GM21515 (cell line): ENCODE measurements around the gene CRB2.
"Not testable (repeated sequence)": the region's sequence is repeated elsewhere in the genome, so short reads cannot be mapped to it uniquely, and the experiment has no call there.

Experiments used
- ATAC-seq: cut with Tn5 transposase; IDR thresholded peaks from one replicate; pipeline ENCODE4 v1.9.1; 2021; ENCODE audit not compliant: unreplicated experiment

CRB2 gene

DNA sequence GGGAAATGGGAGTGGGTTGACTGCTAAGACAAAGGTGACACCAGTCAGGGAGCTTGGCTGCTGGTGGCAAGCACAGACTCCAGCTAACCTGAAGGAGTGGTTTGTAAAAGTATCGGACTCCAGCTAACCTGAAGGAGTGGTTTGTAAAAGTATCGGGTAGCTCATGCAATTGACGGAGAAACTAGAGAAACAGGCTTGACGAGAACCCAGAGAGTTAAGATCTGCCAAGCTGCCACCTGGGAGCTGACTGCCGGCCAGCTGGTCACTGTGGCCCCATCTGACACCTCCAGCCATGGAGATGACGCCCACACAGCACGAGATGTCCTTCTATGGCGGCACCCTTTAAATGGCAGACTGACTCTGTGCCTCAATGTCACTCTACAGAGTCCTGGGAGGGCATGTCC is 28.3 kb upstream of the CRB2 start:
- ATAC-seq: no peak

DNA sequence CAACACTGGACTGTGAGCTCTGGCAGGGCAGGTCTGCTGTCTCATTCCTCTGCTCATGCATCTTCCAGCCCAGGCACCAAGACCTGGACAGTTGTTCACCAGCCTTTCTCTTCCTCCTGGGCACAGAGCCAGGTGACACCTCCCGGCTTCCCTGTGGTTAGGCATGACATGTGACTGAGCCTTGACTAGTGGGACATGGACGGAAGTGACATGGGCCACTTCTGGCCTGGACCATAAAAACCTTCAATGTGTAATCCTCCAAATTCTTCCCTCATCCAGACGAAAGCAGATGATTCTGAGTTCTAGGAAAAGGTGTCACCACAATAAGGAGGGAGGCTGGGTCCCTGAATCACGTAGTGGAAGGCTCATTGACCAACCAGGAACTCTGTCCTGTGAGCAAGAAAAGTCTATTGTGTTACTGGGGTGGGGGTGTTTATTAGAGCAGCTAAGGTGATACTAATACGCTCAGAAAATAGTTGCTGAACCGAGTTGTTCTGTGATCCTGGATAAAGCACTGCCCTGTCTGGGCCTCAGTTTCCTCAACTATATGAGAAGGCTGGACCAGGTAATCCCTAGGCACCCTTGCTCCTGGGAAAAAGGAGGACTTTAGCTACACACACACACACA is 26.6 kb upstream of the CRB2 start:
- ATAC-seq: no peak

DNA sequence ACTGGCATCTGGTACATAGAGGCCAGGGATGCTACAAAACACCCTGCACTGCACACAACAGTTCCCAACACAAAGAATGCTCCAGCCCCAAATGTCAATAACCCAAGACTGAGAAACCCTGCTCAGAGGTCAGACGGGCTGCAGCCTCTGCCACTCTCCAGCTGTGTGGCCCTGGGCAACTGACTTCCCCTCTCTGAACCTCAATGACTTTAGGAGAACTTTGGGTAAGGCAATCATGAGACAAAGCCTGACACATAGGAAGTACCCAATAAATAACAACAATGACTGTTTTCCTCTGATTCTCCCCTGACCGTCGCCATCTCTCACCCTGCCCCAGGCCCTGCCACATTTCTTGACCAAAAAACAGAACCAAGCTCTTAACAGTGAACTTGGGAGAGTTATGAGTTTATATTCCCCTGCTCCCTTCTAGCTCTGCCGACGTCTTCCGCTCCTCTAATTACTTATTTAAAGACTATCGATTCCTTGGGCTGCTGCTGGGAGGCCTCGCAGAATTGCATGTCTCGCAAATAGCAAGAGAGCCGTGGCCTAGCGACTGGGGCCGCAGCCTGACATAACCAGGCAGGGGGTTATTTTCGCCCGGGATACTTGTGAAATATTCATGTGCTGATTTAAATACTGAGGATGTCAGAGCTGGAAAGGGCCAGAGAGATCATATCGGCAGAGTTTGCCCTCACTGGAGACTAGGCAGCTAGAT is 24.5 kb upstream of the CRB2 start:
- no peak for ATAC-seq

DNA sequence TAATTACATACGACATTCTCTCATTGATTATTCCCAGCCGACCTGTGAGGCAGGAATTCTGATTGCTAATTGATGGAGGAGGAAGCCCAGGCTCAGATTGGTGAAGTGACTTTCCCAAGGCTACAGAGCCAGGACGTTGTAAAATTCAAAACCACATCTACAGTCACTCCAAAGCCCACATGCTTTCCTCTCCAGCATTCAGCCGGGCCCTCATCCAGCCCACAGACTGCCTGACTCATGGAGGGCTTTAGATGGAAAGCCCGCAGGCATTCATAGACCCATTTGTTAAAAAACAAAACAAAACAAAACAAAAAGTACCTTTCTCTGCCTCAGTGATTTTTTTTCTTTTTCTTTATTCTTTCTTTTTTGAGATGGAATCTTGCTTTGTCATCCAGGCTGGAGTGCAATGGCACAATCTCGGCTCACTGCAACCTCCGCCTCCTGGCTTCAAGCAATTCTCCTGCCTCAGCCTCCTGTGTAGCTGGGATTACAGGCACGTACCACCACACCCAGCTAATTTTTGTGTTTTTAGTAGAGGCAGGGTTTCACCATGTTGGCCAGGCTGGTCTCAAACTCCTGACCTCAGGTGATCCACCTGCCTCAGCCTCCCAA is 22.8 kb upstream of the CRB2 start:
- not testable (repeated sequence) for ATAC-seq

DNA sequence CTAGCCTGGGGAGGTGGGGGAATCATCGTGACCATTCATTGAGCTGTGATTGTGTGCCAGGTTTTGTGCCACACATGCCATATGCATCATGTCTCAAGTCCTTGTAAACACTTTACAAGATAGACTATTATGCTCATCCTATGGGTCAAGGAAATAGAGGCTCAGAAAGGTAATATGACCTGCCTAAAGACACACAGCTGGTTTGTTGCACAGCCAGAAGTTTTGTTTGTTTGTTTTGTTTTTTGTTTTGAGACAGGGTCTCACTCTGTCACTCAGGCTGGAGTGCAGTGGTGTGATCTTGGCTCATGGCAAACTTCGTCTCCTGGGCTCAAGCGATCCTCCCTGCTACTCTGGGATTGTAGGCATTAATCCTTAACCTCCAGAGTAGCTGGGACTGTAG is 21.4 kb upstream of the CRB2 start:
- no peak for ATAC-seq

DNA sequence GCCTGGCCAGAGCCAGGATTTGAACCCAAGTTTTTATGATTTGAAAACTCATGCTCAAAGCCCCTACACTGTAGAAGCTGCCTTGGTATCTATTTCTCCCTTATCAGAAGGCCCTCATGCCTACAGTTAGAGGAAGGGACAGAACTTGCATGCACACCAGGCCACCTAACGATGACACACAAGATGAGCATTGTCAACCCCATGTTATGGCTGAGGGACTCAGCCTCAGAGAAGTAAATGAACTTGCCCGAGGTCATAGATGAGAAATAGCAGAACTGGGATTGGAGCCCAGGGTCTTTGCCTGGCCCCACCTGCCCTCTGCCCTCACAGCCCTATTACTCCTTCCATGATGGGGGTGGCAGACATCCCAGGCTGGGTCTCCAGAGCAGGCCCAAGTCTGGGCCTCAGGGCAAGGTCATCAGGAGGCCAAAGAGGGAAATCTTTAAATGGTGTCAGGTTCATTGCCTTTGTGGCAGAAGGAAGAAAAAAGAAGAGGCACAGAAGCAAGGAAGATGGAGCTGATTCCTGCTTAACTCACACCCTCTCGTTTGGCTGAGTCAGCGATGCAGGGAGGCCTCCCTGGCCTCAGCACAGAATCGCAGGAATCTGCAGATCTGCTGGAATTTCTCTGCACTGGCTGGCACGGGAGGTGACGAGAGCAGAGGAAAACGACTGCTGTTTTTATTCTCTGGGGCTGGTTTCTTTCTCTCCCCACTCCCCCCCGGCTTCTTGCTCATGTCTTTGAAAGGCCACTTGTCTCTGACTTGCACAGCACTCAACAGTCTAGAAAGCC is 20.6 kb upstream of the CRB2 start:
- ATAC-seq: no peak

DNA sequence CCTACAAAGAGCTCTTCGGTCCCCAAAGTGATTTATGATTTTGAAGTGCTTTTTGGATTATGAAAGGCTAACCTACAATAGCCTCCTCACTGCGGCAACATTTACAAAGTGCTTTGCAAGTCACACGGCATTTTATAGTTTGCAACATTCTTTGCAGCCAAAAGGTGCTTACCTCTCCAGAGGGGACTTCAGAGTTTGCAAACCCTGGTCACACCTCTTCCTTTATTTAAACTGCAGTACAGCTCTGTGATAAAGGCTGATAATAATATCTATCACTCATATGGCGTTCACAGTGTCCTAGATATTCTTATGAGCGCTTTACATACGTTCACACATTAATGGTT is 20.0 kb upstream of the CRB2 start:
- ATAC-seq: no peak

DNA sequence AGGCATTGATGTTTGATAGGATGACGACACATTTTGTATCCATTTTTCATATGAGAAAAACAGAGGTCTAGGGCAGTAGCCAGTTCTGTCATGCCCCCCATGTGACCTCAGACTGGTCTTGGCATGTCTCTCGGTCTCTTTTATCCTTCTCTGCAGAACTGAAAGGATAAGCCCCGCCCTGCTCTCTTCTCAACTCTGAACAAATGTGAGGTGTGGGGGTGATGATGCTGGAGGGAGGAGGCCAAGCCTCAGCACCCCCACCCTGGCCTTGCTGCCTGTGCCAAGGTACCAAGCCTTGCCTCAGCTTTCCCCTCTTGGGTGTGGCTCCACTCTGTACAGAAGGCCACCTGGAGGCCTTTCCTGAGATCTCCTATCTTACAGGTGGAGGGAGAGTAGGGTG is 19.5 kb upstream of the CRB2 start:
- no peak for ATAC-seq

DNA sequence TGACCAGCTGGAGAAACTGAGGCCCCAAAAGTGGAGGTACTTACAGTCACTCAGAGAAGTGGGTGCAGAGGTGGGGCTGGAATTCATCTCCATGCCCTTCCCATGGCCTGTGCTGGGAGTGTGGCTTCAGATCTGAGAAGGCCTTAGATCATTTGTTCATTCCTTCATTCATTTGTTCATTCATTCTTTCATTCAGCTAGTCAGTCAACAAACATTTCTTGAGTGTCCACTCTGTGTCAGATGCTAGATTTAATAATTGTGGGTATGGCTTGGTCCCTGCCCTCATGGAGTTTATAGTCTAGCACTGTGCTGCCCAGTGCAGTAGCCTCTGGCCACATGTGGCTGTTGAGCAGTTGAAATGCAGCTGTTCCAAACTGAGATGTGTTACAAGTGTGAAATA is 19.0 kb upstream of the CRB2 start:
- no peak for ATAC-seq

DNA sequence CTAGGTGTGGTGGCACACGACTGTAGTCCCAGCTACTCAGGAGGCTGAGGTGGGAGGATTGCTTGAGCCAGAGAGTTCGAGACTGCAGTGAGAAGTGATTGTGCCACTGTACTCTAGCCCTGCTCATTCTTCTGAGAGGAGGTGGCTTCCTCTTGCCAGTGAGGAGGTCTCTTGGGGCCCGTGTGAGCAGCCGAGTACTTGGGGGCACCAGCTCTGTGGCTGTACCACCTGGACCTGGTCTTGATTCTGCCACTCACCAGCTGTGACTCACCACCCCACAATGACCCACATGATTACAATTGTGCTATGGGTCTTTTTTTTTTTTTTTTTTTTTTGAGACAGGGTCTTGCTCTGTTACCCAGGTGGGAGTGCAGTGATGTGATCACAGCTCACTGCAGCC is 18.0 kb upstream of the CRB2 start:
- ATAC-seq: no peak

DNA sequence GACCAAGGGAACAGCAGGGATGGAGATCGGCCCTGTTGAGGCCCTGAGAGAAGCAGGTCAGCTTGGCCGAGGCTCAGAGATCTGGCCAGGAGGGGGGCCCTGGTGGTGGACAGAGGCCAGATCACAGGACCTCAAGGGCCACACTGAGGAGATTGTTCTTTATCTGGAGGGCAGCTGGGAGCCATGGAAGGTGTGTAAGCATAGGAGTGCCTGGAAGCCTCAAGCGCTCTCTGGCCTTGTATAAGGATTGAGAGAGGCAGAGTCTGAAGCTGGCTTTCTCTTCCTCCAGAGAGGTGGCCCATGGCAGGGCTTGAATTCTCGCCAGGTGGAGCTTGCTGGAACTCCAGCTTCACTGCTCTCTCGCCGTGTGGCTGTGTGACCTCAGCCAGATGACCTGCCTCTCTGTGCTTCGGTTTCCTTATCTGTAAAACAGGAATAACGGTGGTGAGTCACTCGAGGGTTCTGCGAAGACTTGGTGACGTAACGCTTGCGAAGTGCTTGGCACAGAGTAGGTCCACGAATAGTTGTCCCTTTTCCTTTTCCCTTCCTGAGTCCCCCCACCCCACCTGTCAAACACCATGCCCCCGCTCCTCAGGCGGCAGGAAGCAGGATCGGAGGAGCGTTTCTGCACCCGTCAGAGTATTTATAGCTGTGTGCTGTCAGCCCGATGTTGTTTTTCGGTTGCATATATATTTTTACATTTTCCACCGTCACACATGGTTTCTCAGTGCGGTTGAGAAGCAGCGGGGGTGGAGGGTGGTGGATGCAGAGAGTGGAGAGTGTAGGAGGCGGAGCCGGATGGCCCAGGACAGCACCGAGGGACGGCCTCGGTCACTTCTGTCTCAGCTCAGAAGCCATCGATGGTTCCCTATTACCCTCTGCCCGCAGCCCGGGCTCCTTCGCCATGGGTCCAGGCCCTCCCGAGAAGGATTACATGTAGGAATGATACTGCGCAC is 17.0 kb upstream of the CRB2 start:
- ATAC-seq: peak; percentile 69

DNA sequence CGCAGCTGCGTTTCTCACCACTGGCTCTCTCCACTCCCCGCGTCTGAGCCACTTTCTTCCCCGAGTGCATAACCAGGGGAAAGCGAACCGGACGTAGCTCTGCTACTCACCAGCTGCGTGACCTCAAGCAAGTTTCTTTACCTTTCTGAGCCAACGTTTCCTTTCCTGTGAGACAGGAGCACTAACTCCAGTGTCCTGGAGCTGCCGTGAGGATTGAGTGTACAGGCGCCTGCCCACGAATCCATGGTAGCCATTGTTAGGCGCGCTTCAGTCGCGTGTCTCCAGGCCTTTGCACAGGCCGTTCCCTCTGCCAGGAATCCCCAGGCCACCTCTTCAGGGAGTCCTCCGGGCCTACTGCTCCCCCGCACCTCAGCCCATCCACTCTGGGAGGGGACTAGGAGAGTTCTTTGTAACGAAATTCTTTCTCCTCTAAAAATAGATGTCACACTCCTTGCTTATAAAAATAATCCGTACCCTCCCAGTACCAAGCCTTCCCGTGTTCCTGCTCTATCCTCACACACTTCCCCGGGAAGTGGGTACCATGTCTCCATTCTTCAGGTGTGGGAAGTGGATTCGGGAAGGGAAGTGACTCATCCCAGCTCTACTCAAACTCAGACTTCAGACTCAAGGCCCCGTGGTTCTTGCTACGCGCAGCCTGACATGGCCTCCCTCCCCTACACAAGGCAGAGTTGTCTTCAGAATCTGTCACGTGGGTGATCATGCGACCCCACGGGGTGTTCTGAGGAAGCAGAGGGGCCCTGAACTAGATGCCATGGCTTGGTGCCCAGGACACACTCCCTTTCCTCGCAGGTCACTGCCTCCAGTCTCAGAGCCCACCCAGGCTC is 16.1 kb upstream of the CRB2 start:
- ATAC-seq: peak; percentile 50

DNA sequence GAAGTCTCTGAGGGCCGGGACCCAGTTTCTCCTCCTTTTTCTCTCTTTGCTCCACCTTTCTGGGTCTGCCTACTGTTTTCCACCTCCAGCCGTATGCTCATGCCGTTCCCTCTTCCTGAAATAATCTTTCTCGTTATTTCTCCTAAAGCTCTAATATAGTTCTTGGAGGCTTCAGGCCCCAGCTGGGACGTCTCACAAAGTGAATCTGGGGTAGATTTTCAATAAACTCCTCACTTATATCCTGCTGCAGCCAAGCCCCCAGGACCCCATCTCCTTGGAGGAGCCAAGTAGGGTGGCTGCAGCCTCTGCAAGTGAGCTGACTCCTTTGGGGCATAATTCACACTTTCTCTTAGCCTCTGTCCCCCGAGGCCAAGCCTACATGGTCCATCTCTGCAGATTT is 14.2 kb upstream of the CRB2 start:
- no peak for ATAC-seq

DNA sequence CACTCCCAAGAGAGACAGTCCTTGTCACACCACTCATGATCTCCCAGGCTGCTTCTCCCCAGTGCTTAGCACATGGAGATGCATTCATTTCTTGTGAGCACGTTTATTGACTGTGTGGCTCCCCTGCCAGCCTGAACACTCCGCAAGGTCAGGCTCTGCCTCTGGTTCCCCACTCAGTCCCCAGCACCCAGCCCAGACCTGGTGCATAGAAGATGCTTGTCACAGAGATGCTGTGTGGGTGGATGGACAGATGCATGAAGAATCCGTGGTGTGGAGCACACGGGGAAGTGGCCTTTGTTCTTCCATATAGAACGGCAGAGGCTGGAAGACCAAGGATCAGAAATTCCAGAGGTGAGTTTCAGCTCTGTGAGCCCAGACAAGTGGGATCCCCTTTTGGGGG is 13.8 kb upstream of the CRB2 start:
- no peak for ATAC-seq

DNA sequence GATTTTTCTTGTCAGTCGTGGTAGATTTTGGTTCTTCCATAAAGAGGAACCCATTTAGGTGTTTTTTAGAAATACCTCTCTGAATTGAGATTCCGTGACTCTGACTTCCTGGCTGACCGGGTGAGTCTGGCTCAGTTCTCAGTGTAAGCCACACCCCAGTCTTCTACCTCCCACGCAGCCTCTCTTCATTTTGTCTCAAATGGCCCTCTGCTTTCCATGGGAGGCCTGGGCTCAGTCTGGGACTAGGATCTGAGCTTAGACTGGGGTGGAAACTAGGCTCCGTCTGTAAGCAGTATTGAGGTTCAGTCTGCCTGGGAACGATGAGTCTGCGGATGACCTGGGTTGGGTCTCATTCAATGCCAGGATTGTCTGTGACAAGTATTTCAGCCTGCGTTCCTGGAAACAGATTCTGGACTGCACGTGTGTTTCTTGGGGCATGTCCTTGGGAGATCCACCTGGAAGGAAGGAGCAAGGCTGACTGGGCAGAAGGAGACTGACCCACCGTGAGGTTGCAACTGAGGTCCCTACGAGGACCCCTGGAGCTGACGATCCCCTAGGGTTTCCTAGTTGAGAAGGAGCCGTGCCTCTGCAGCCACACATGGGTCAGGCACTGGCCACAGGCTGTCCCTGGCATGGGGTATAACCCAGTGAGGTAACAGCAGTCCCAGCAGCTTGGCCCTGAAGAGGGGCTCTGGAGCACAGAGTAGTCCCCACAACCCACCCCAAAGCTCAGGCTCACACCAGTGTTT is 12.4 kb upstream of the CRB2 start:
- ATAC-seq: peak; percentile 34

DNA sequence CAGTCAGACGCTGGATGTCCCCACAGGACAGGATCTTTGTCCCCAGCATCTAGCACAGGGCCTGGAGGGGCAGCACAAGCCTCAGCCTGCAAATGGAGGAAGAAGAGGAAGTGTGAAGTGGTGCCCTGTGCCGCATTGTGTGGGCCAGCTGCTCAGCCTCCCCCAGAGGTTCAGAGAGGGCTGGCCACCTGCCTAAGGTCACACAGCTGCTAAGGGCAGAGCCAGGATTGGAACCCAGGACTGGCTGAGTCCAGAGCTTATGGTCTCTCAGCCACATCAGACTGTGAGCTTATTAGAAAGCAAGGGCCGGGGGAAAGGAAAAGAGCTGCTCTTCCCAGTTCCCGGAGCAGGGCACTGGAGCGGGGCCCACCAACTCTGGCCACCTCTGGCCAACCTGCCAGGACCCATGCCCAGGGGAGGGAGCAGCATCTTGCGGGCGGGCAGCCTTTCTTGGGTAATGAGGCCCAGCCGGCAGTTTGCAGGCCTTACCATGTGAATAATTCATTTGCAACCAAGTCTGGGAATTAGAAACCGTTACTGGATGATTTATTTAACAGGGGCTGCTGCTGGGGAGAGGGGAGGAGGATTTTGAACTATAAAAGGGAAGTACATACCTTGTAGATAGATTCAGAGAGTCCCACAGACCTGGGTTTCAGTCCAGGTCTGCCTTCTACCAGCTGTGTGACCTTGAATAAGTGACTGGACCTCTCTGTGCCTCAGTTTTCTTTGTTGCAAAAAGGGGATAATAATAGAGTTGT is 11.6 kb upstream of the CRB2 start:
- no peak for ATAC-seq

DNA sequence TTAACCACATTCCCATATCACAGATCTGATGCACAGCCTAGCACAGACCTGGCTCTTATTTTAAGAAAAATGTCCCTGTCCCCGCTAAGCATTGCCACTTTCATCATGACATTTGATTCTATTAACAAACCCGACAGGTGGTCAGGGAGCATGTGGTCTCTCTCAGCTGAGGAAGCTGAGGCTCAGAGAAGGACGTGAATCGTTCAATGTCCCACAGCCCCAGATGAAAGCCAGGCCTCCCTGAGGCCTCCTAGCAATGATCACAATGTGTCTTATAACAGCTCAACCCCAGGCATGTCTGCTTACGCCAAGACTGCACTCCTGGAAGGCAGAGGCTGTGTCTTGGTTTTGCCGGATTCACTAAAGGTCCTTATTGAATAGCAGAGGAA is 10.4 kb upstream of the CRB2 start:
- no peak for ATAC-seq

DNA sequence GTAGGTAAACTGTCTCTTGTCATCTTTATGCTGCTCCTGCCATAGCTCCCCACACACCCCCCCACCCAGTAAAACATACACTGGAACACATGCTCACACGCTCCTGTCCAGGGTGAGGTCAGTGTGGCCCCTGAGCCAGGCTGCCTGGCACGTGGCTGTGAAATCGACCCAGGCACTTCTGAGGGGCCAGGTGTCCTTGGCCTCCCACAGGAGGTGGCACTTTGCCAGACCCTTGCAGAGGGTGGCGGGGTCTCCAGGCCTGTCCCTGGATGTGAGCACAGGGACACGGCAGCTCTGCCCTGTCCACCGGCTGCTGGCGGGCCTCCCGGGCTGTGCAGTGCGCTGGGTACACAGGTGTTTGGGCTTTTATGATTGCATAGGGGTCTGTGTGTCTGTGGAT is 10.0 kb upstream of the CRB2 start:
- no peak for ATAC-seq
